Measurements from ENCODE around the gene TMOD3. TPM values are rescaled to one million over a fixed set of nuclear protein-coding genes. Genes with fewer than 3 reads are reported as not detected.

TMOD3 gene
- total RNA-seq, 1 donor from 2014 or later, result 28.3 TPM

DNA sequence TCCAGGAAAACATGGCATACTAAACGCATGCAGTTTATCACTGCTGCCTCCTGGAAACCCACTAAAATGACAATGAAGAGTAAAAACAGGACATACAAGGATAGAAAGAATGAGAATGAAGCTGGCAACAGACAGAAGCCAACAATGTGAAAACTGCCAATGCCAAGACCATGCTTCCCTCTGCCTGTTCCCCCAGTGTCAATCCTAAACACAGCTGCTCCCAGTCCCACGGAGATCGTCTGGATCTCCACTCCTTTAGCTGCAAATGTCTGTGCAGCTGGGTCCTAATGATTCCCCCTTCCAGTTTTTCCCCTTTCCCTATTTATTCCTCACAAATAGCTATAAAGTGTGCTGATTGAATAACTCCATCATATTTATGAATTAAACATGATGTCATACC lies 126.1 kb downstream of the TMOD3 start:
- TF ChIP-seq, protein P1, sequence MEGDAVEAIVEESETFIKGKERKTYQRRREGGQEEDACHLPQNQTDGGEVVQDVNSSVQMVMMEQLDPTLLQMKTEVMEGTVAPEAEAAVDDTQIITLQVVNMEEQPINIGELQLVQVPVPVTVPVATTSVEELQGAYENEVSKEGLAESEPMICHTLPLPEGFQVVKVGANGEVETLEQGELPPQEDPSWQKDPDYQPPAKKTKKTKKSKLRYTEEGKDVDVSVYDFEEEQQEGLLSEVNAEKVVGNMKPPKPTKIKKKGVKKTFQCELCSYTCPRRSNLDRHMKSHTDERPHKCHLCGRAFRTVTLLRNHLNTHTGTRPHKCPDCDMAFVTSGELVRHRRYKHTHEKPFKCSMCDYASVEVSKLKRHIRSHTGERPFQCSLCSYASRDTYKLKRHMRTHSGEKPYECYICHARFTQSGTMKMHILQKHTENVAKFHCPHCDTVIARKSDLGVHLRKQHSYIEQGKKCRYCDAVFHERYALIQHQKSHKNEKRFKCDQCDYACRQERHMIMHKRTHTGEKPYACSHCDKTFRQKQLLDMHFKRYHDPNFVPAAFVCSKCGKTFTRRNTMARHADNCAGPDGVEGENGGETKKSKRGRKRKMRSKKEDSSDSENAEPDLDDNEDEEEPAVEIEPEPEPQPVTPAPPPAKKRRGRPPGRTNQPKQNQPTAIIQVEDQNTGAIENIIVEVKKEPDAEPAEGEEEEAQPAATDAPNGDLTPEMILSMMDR (IDR thresholded peaks at IDR 0.05; ENCODE audit: unreplicated experiment), result no peak
- DNase-seq (ENCODE audit: low spot score in 2 of 2, unreplicated experiment in 2 of 2), result no peak
- H3K4me3 Mint-ChIP-seq, result no peak overlapping the region
- no peaks in the 10 kb centered on the region for H3K9me3 Mint-ChIP-seq
- H3K4me1 Mint-ChIP-seq, result no peaks in the 10 kb centered on the region
- no peaks in the 10 kb centered on the region for H3K27me3 Mint-ChIP-seq (ENCODE audit: low read depth)
- H3K36me3 Mint-ChIP-seq, result peaks cover 51% of the 10 kb centered on the region
- H3K27ac Mint-ChIP-seq, result no peak overlapping the region

Other genes with a start within 250 kb of the TMOD3 start
- 41.3 to 44.8 TPM (median 43.2 TPM) in 3 replicates for gene DMXL2, start 206.9 kb upstream of the TMOD3 start, total RNA-seq
- not detected in 3 replicates for gene SCG3, start 148.2 kb upstream of the TMOD3 start, total RNA-seq
- gene LYSMD2, start 92.0 kb upstream of the TMOD3 start, total RNA-seq, result 1.8 to 2.1 TPM (median 1.9 TPM) in 3 replicates
- 9.0 to 10.4 TPM (median 10.0 TPM) in 3 replicates for gene TMOD2, start 78.1 kb upstream of the TMOD3 start, total RNA-seq
- gene LEO1, start 142.1 kb downstream of the TMOD3 start, total RNA-seq, result 20.2 to 22.4 TPM (median 20.4 TPM) in 3 replicates
- gene MAPK6, start 189.6 kb downstream of the TMOD3 start, total RNA-seq, result 56.7 to 59.9 TPM (median 57.4 TPM) in 3 replicates